Osteocyte (in vitro differentiated cells): ENCODE results near the gene SPEG. TPM values are rescaled to one million over a fixed set of nuclear protein-coding genes. Genes with fewer than 3 reads are reported as not detected.

ENCODE experiments used
- DNase-seq: peaks from one replicate; pipeline ENCODE4 v3.0.0; 2021; ENCODE audit warnings: mixed read lengths; ENCODE audit not compliant: unreplicated experiment; ENCODE audit errors: extremely low spot score
- H3K27ac Mint-ChIP-seq: one replicate; pipeline ENCODE4 v1.8.0; 2021; ENCODE audit warnings: mild to moderate bottlenecking, mixed read lengths; ENCODE audit not compliant: unreplicated experiment
- H3K27me3 Mint-ChIP-seq: one replicate; pipeline ENCODE4 v1.8.0; 2021; ENCODE audit warnings: mixed read lengths; ENCODE audit not compliant: unreplicated experiment
- H3K36me3 Mint-ChIP-seq: one replicate; pipeline ENCODE4 v1.8.0; 2021; ENCODE audit warnings: mixed read lengths; ENCODE audit not compliant: unreplicated experiment
- H3K4me1 Mint-ChIP-seq: one replicate; pipeline ENCODE4 v1.8.0; 2021; ENCODE audit warnings: mixed read lengths; ENCODE audit not compliant: unreplicated experiment
- H3K4me3 Mint-ChIP-seq: one replicate; pipeline ENCODE4 v1.8.0; 2021; ENCODE audit warnings: mild to moderate bottlenecking, moderate library complexity, mixed read lengths; ENCODE audit not compliant: unreplicated experiment
- H3K9me3 Mint-ChIP-seq: one replicate; pipeline ENCODE4 v1.8.0; 2021; ENCODE audit warnings: mixed read lengths; ENCODE audit not compliant: unreplicated experiment
- CTCF ChIP-seq: fragments of 200-600 bp; sonication (generic); IDR thresholded peaks from 2 replicates; pipeline ENCODE4 v1.5.0; 2021; ENCODE audit warnings: antibody characterized with exemption, mild to moderate bottlenecking, moderate library complexity
- total RNA-seq: library from RNA; stranded (reverse); gene quantifications from 2 replicates; pipeline ENCODE4 v1.2.1, GENCODE V29; 2021

SPEG gene
- total RNA-seq, 1 donor from 2014 or later: 30.3 TPM

- H3K27me3 Mint-ChIP-seq: peaks cover 21% of the 10 kb centered on the region
- TF ChIP-seq CTCF: no peak
- H3K36me3 Mint-ChIP-seq: peaks cover 4% of the 10 kb centered on the region
- peaks cover 18% of the 10 kb centered on the region for H3K4me1 Mint-ChIP-seq
- H3K4me3 Mint-ChIP-seq: no peak overlapping the region
- no peak overlapping the region for H3K27ac Mint-ChIP-seq
- DNase-seq: no peak
- no peaks in the 10 kb centered on the region for H3K9me3 Mint-ChIP-seq
Observed at GRCh38 chr2:219533930-219534661, 99.5 kb downstream of the SPEG start.

GRCh38 chr2:219536425-219536824, 101.8 kb downstream of the SPEG start:
- DNase-seq: no peak
- Mint-ChIP-seq H3K4me1 (peaks cover 17% of the 10 kb centered on the region), H3K36me3 (peaks cover 16% of the 10 kb centered on the region), H3K27ac (no peak overlapping the region), H3K27me3 (peaks cover 8% of the 10 kb centered on the region), H3K4me3 (no peak overlapping the region), H3K9me3 (no peaks in the 10 kb centered on the region)
- no peak for TF ChIP-seq CTCF

- H3K27ac Mint-ChIP-seq: no peak overlapping the region
- no peak for DNase-seq
- H3K4me1 Mint-ChIP-seq: peaks cover 20% of the 10 kb centered on the region
- no peaks in the 10 kb centered on the region for H3K9me3 Mint-ChIP-seq
- H3K4me3 Mint-ChIP-seq: no peak overlapping the region
- H3K27me3 Mint-ChIP-seq: peaks cover 5% of the 10 kb centered on the region
- peaks cover 16% of the 10 kb centered on the region for H3K36me3 Mint-ChIP-seq
- TF ChIP-seq CTCF: no peak
Observed at GRCh38 chr2:219536967-219537366, 102.3 kb downstream of the SPEG start.

GRCh38 chr2:219537657-219538488, 103.2 kb downstream of the SPEG start:
- TF ChIP-seq CTCF: no peak
- no peaks in the 10 kb centered on the region for H3K9me3 Mint-ChIP-seq
- peaks cover 16% of the 10 kb centered on the region for H3K36me3 Mint-ChIP-seq

GRCh38 chr2:219538504-219538951, 103.9 kb downstream of the SPEG start:
- Mint-ChIP-seq H3K36me3 (peaks cover 16% of the 10 kb centered on the region), H3K27ac (peak overlapping the region; percentile 57), H3K4me3 (no peak overlapping the region), H3K27me3 (peaks cover under 1% of the 10 kb centered on the region), H3K9me3 (no peaks in the 10 kb centered on the region), H3K4me1 (peaks cover 29% of the 10 kb centered on the region)
- no peak for DNase-seq
- no peak for TF ChIP-seq CTCF

More at GRCh38 chr2:219537657-219538488, 103.2 kb downstream of the SPEG start:
- peaks cover 29% of the 10 kb centered on the region for H3K4me1 Mint-ChIP-seq
- H3K27ac Mint-ChIP-seq: no peak overlapping the region
- peaks cover 5% of the 10 kb centered on the region for H3K27me3 Mint-ChIP-seq
- no peak overlapping the region for H3K4me3 Mint-ChIP-seq
- DNase-seq: no peak
